Stimulated activated naive CD8-positive, alpha-beta T cell treated with anti-CD3 and anti-CD28 coated beads, Interleukin-15, Interleukin-2, amounts not matched to agents 100 U/mL and 50 U/mL, for 24 hours (primary cell): Measurements from ENCODE around the gene NKAIN2.
"Not testable (repeated sequence)": the region's sequence is repeated elsewhere in the genome, so short reads cannot be mapped to it uniquely, and the experiment has no call there.

Experiments used
- ATAC-seq: fragments of 150-1000 bp; cut with Tn5 transposase; one replicate; pipeline ENCODE4 v1.10.0; 2021
- DNase-seq: peaks from one replicate; pipeline ENCODE4 v3.0.0; 2021

Gene NKAIN2

DNA sequence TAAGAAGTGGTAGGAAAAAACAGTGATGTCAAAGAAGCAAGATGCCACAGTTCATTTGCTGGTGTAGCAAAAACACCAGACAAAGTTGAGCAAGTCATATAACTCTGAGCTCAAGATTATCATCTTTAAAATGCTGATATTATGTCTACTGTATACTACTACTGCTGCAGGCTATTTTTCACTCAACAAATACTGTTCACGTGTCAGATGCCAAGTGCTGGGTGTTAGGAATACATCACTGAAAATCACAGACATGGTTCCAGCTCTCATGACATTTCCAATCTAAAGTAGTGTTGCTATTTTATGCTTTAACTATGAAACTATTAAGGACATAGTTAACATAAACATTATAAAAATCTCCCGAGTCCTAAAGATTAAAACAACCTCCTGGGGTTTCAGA, 163.0 kb downstream of the NKAIN2 start:
- no peak for DNase-seq
- no peak for ATAC-seq

DNA sequence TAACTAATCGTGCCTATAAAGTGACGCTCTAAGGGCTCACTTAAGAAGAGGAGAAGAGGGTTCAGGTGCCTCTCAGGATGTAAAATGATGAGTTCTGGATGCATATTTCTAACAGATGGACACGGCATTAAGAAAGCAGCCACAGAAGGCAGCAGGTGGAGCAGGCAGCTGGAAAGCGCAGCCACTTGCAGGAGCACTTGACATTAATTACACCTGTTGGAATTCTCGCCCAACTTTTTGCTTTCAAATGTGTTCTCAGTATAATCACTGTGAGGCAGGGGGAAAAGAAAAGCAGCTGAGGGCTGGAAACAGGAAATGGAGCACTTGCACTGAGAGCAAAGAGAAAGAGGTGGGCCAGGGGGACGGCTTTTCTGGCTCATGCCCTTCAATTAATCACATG, 164.2 kb downstream of the NKAIN2 start:
- no peak for ATAC-seq
- no peak for DNase-seq

DNA sequence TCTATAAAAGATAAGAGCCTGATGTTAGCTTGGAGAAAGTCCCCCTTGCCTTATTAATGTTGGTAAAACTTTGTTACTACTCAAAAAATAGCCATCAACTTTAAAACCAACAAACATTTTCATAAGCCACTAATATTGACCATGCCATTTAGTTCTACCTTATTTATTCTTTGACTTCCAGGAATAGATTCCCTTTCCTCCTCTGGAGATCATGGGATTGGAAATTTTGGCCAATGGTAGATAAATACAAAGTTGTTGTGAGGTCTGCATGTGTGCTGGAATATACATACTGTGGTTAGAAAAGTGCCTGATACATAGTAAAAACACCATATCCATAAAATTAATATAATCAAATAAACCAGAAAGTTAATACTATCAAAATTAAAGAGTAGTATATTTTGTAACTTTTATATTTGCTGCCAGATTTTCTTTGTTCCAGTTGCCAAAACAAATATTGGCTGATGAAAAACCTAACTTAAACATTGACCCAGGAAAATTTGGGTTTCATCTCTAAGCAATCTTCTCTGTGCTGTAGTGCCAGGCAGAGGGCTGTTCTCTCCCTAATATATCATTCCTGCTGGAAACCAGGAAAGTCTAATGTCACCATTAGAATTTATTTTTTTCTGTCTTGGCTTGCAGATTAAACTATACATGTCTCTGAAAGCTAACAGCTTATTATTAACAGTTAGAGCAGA, 169.1 kb downstream of the NKAIN2 start:
- ATAC-seq: no peak

DNA sequence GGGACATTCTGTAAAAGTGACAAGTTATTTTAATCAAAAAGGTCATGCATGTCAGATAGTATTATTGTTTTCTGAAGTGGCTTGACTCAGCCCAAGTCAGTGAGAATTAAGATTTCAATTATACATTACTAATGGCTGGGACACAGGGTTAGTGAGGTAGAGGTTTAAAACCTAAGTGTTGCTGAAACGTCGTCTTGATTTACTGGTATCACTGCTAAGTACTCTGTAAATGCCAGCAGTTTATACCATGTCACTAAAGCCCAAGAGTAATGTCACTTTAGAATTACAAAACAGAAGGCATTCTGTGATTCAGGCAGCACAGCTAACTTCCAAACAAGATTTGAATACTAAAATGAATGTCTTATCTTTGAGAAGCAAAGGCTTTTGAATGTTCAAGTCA, 176.6 kb downstream of the NKAIN2 start:
- ATAC-seq: no peak

More for the DNA sequence above, 169.1 kb downstream of the NKAIN2 start:
- no peak for DNase-seq

DNA sequence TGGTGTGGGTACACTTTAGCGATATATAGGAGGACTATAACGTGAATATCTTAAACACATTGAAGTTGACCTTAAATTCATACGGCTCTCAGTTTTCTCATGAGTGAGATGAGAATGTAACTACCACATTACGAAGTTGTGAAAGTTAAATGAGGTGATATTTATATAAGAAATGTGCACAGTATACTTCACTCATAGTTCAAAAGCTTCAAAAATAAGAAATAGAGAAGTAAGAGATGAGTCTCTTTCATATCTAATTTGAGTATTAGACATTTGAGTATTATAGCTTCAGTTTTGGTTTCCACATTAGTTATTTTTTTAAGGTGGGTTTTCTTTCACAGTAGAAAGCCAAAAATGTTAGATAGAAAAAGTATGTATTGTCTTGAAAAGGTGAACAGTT, 183.3 kb downstream of the NKAIN2 start:
- ATAC-seq: no peak
- DNase-seq: no peak

More for the DNA sequence above, 176.6 kb downstream of the NKAIN2 start:
- DNase-seq: no peak

DNA sequence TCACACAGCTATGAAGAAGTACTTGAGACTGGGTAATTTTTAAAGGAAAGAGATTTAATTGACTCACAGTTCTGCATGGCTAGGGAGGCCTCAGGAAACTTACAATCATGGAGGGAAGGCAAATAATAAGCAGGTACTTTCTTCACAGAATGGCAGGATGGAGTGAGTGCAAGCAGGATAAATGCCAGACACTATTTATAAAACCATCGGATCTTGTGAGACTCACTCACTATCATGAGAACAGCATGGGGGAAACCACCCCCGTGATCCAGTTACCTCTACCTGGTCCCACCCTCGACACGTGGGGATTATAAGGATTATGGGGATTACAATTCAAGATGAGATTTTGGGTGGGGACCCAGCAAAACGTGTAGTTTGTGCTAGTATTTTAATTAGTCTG, 186.3 kb downstream of the NKAIN2 start:
- ATAC-seq, DNase-seq: not testable (repeated sequence)

DNA sequence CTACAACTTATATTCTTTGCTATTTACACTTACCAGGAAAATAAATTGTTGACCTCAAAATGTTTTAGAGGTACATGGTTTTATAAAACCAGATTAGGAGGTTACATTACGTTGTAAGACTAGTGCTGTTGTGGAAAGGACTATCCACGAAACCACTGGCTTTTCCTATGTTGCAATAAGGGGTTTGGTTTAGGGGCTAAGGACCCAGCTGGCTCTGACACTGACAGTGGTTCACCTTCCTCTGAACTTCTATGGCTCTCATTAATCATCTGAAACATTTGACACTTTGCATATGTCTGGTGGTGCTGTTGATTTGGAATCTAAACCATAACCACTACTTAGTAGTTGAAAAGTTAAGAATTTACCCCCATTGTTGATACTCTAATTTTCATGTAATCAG, 186.7 kb downstream of the NKAIN2 start:
- DNase-seq: no peak
- ATAC-seq: no peak

DNA sequence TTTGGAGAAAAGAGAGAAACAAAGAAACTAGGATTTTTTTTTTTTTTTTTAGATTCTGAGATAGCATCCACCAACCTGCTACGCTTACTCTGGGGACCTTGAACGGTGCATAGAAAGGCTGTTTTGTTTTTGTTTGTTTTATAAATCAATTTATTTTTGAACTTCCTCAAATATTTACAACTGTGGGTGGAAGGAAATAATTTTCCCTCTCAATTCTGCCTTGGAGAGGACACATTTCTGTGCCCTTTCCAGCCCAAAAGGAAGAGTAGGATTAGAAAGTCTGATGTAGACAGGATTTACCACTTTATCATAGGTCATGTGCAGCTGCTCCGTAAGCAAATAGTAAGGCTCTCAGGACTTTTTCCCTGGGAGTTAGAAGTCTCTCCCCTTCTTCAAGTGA, 190.5 kb downstream of the NKAIN2 start:
- no peak for DNase-seq
- ATAC-seq: no peak

DNA sequence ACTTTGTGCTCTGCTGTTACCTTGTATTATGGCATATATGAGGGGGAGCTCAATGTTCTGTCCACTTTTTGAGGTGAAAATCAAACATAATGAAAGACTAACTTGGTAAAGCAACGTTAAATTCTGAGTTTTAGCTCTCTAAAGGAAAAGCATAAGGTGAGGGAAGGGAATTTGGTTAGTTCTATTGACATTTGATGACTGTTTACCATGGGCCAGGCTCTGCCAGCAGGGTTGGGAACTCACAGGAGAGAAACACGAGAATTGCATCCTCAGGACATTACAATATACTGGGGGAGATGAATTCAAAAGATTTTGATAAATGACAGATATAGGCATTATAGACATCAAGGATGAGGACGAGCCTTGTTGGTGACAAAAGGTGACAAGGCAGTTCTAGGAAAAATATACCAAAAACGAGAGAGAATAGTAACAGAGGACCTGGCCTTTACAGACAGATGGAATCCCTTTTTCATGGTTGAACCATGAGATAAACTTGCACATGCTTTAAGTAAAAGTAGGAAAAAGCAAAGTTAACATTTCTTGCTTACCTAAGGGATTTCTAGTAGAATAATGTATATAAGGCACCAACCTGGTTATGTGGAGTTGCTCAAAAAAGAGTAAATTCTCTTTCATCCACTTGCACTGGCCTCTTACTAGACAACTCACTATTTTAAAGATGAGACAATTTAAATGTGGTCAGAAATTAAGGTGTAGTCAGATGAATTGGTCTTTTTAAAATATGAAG, 191.4 kb downstream of the NKAIN2 start:
- DNase-seq: no peak
- ATAC-seq: no peak

DNA sequence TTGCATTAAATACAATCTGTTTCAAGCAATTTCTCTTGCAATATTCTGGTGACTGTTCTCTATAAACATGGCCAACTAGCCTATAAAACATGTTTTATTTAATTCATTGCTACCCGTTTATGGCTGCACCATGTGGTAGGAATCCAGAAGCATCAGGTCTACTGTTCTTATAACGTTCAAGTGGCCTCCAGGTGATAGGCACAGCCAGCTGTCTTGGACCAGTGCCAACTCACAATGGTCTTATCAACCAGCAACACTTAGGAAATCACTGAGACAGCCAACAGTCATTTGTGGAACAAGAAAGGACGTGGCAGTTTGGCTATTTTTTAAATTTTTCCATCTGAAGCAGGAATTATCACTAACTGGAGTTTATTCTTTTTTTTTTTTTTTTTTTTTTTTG, 193.6 kb downstream of the NKAIN2 start:
- no peak for ATAC-seq

DNA sequence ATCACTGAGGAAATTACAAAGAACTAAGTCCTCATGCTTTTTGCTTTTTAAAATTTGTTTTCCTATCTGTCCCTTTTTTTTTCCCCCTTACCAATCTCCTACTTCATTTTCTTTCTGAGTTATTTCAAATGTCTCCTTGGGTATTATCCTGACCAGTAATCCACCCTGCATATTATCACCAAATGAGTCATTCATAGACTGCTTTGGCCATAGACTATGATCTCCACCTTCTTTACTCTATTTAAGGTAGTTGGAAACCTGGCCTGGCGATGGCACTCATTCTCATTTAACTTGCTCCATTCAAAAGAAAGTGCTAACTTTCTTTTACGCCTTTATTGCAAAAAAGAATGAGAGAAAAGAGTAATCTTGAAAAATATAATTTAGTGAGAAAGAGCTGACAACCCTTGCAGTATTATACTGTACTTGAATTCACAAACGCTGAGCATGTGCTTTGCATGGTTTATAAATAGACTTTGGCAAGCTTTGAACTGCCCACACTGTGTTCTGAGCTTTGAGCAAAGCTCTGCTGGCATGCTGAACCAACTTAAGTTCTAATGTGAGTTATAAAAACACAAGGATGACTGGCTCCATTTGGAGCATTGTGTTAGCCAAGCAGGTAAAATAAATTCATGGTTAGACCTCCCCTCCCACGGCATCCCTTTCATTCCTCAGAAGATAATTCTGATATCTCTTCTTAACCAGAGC, 198.9 kb downstream of the NKAIN2 start:
- ATAC-seq (no peak), DNase-seq (no peak)

More for the DNA sequence above, 193.6 kb downstream of the NKAIN2 start:
- no peak for DNase-seq

DNA sequence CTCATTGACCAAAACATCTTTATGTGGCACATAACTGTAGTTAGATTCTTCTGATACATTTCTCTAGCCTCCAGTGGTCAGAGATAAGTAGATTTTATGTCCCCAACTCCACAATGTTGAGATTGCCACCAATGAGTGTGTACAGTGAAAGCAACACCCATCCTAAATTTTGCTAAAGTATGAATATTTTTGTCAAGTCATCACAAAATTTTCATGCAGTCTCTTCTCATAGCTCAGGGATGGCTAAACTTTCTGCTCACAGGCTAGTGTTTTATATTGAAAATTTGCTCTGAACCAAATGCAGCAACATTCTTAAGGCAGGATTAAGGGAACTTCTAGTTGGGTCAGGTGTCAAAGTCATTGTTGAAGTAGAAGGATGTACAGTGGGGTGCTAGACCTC, 203.6 kb downstream of the NKAIN2 start:
- DNase-seq (no peak), ATAC-seq (no peak)

DNA sequence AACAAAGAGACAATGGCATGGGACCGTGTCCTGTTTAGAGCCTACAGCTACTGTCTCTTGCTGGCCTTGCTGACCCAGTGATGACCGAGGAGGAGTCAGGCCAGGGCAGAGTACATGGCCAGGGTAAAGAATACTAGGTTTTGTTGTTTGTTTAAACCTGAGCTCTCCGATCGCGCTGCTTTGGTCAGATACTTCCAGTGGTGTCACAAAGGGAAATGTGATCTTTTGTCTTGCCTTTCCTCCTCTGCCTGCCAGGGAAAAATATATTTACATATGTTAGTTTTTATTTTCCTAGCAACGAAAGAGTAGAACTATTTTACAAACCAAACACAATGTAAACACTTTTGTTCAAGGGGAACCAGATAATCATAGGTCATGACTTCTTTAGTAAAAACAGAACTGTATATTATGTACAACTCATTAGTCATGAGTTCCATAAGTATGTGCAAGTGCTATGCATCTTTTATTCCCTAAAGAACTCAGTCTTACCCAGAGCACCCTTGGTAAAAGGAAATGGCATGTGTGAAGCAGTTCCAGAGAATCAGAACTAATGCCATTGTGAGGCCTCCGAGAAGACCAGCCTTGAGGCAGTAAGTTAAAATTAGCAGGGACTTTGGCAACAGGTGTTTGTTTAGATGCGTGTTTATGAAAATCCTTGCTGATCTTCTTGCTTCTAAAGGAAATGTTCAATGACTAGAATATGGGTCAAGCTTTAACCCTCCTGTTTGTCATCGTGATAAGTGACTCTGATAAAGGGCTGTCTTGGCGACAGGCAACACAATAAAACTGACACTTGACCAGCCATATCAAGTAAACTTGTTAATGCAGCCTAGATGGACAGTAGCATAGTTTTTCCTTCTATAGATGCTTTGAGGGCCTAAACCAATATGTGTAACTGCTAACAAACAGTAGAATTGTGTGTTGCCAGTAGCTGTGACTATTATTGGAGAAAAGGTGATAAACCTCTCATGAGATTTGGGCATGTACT, 204.6 kb downstream of the NKAIN2 start:
- no peak for ATAC-seq
- no peak for DNase-seq

DNA sequence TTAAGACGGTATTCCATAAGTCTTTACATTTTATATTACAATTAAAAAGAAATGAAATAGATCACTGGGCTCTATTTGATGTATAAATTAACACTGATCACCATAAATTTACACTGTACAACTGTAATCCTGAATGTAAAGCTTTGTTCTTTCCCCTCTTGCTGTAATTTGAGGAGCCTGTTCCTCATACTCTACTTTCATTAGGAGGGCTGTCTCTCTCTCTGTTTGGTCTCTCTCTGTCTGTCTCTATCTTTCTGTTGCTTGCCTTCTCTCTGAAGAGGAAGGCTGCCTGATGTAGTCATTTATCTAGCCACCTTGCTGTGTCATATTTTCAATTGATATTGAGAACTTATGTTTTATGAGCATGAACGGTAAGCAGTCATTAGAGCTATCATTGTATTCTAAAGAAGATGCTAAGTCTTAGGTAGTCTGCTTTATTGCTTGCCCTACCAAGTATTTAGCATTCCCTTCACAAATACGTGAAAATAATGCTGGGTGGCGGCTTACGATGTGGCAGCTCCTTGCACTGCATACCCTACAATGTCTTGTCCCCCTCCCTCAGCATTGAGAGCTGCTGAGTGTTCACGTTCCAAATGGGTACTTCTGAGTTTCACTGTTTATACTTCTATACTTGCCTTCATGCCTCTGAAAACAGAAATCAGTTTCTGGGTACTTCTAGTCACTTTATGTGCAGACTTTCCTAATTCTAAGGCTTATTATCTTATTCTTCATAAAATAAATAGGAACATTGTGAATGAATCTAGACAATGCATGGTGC, 205.5 kb downstream of the NKAIN2 start:
- DNase-seq (no peak), ATAC-seq (no peak)

DNA sequence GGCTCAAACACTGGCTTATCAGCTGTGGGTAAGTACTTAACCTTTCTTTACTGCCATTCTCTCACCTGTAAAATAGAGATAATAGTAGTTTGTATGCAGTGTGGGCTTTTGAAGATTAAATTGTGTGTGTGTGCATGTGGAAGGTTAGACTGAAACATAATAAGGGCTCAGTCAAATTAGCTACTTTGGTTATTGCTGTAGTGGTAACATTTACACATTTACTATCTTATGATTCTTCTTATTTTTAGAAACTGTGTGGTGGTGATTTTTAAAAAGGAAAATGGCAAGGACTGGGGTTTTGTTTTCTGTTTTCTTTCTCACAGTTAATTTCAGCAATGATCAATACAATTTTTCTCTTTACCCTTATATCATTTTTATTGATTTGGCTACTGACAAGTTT, 206.9 kb downstream of the NKAIN2 start:
- ATAC-seq (no peak), DNase-seq (no peak)

DNA sequence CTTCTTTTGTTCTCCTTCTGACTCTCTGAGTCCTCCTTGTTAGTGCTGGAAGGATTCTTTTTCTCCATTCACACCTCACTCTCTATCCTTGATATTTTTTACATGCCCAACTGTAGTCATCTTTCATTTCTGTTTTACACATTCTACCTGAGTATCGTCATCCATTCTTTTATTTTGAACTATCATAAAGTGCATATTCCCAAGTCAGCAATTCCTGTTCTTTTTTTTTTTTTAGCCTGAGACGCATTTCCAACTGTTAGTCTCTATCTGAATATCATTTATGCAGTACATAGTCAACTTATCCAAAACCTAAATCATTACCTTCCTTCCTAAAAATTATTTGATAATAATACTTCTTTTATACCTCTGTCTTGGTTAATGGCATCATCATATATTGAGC, 207.5 kb downstream of the NKAIN2 start:
- ATAC-seq (no peak), DNase-seq (no peak)

DNA sequence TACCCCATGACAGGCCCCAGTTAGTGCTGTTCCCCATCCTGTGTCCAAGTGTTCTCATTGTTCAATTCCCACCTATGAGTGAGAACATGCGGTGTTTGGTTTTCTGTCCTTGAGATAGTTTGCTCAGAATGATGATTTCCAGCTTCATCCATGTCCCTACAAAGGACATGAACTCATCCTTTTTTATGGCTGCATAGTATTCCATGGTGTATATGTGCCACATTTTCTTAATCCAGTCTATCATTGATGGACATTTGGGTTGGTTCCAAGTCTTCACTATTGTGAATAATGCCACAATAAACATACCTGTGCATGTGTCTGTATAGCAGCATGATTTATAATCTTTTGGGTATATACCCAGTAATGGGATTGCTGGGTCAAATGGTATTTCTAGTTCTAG, 218.4 kb downstream of the NKAIN2 start:
- not testable (repeated sequence) for ATAC-seq, DNase-seq

DNA sequence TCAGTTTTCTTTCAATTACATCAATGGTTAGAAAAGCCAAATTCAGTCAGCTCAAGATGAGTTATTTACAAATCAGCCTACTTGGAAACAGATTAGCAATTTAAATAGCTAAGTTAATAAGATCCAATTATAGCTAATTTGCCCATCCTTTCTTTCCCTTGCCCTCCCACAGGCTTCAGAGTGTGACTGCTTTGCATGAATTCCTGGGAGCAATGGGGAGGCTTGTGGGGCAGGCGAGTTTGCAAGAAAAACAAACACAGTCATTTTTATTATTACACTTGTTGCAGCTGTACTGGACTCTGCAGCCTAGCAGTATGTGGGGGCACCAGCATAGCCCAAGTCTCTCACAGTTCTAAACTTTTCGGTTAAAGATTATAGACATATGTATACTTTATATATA, 219.0 kb downstream of the NKAIN2 start:
- DNase-seq (no peak), ATAC-seq (no peak)

DNA sequence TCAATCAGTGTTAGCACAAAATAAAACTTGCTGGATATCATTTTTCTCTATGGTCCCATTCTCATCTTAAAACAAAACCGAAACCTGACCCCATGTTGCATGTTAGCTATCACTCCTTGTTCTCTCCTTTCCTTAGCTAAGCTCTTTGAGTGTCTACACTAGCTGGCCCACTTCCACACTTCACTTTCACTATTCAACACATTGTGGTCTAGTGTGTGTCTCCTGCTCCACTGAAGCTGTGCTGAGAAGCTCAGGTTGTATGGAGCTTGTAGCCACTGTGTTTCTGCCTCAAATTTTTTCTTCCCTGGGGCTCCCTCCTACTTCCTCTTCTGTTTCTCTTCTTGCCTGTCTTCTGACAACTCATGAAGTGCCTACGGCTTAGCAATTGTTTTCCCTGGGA, 223.0 kb downstream of the NKAIN2 start:
- DNase-seq (no peak), ATAC-seq (no peak)

DNA sequence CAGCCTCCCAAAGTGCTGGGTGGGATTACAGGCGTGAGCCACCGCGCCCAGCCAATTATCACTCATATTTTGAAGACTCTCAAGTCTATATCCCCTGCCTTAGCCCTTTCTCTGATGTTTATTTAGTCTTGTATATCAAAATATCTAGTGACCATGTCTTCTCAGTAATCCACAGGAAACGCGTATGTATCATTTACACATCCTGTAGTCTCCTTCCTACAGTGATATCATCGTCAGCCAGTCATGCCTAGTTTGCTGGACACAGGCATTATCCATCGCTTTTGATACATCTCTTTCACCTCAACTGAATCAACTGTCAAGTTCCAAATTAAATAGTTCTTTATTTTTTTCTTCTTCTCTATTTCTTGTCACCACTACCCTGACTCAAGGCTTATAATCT, 223.7 kb downstream of the NKAIN2 start:
- no peak for ATAC-seq
- no peak for DNase-seq

DNA sequence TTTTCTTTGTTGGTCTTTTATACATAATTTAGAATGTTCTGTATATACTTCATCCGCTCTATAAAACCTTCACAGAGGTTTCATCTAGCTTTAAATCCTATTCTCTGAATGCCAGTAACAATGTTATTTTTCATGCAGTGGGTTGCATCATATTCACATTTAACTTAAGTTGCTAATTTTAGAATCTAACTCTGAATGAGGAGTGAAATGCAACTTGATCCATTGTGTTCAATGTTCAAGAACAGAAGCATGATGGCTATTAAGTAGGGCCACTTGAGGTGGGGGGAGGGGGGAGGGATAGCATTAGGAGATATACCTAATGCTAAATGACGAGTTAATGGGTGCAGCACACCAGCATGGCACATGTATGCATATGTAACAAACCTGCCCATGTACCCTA, 224.5 kb downstream of the NKAIN2 start:
- DNase-seq: no peak
- no peak for ATAC-seq
